Measurements from ENCODE around the gene FFAR3.

GRCh38 chr19:35395382-35396199 is 37.3 kb downstream of the FFAR3 start:
- TF ChIP-seq EZH2 (IDR thresholded peaks at IDR 0.05; ENCODE audit: low read depth, low read length, severe bottlenecking) (no peak), CHD7 (IDR thresholded peaks at IDR 0.05; ENCODE audit: insufficient replicate concordance, low read length) (no peak), POLR2AphosphoS5 (IDR thresholded peaks at IDR 0.05; ENCODE audit: low read depth, low read length) (no peak), CTCF (IDR thresholded peaks at IDR 0.05; ENCODE audit: control extremely low read depth in 1 of 3, insufficient read depth in 1 of 3, low read depth in 1 of 3, low read length in 3 of 3) (no peak), RFX5 (IDR thresholded peaks at IDR 0.05; ENCODE audit: borderline replicate concordance, low read depth, low read length) (no peak), ZNF274 (IDR thresholded peaks at IDR 0.05; ENCODE audit: borderline replicate concordance, extremely low read depth, low read length) (no peak), YY1 (IDR thresholded peaks at IDR 0.05; ENCODE audit: low read depth, low read length) (no peak), ATF2 (IDR thresholded peaks at IDR 0.05; ENCODE audit: low read length) (no peak), JUND (IDR thresholded peaks at IDR 0.05; ENCODE audit: low read length) (no peak), ATF3 (IDR thresholded peaks at IDR 0.05; ENCODE audit: insufficient read depth, low read depth, low read length) (no peak)

All from H1 (cell line).